SK-N-SH (cell line): ENCODE measurements around the gene LRRC70. TPM values are rescaled to one million over a fixed set of nuclear protein-coding genes. Genes with fewer than 3 reads are reported as not detected.

ENCODE experiments used
- CTCF ChIA-PET: fragments of 300-600, 350-600 bp; formaldehyde crosslinking; extraction: SDS; loops from one replicate; lab custom pipeline; 2021; lab: Yijun Ruan, JAX
- POLR2A ChIA-PET: fragments of 350-600 bp; sonication (Branson Sonifier 250); formaldehyde crosslinking; extraction: SDS; loops from one replicate; lab custom pipeline; 2020; ENCODE audit warnings: antibody characterized with exemption, inconsistent platforms; lab: Yijun Ruan, JAX
- DNase-seq: peaks from one replicate; pipeline ENCODE4 v3.0.0; 2012
- H2AFZ ChIP-seq: fragments of 200-600 bp; sonication (generic); 2 replicates; pipeline ENCODE4 v1.8.1; 2016; ENCODE audit warnings: antibody characterized with exemption, mild to moderate bottlenecking, low read depth
- H3F3A ChIP-seq: fragments of 200-600 bp; sonication (generic); replicated peaks from 2 replicates; pipeline ENCODE3; 2016; ENCODE audit warnings: antibody characterized with exemption, mild to moderate bottlenecking; ENCODE audit not compliant: insufficient read depth
- H3K27ac ChIP-seq, 2 experiments: fragments of 200-500 bp in 1 of 2; fragments of 200-600 bp in 1 of 2; sonication (Bioruptor generic) in 1 of 2; sonication (generic), shearing (Covaris generic) in 1 of 2; 2 replicates each; pipeline versions ENCODE4 v1.5.1 to v1.6.1; 2014 to 2016; ENCODE audit warnings: low read depth in 2 of 2, inconsistent platforms in 1 of 2, low read length in 1 of 2, mild to moderate bottlenecking in 1 of 2, mixed read lengths in 1 of 2
- H3K27me3 ChIP-seq: fragments of 200-600 bp; sonication (generic), shearing (Covaris generic); 2 replicates; pipeline ENCODE4 v1.6.1; 2016; ENCODE audit warnings: mixed run types; ENCODE audit not compliant: insufficient read depth
- H3K36me3 ChIP-seq, 2 experiments: fragments of 200-500 bp in 1 of 2; fragments of 200-600 bp in 1 of 2; sonication (Bioruptor generic) in 1 of 2; sonication (generic) in 1 of 2; replicated peaks in 1 of 2; 2 replicates each; pipeline versions ENCODE3 to v1.5.1; 2014 to 2016; ENCODE audit warnings: low read length in 1 of 2, mild to moderate bottlenecking in 1 of 2; ENCODE audit not compliant: insufficient read depth in 2 of 2, control insufficient read depth in 1 of 2
- H3K4me1 ChIP-seq, 2 experiments: fragments of 200-500 bp in 1 of 2; fragments of 200-600 bp in 1 of 2; sonication (Bioruptor generic) in 1 of 2; sonication (generic), shearing (Covaris generic) in 1 of 2; 2 replicates each; pipeline versions ENCODE4 v1.5.1 to v1.6.1; 2014 to 2016; ENCODE audit warnings: low read depth in 1 of 2, low read length in 1 of 2, mixed run types in 1 of 2; ENCODE audit not compliant: insufficient read depth in 2 of 2, control insufficient read depth in 1 of 2
- H3K4me2 ChIP-seq: fragments of 200-600 bp; sonication (generic), shearing (Covaris generic); 2 replicates; pipeline ENCODE4 v1.6.1; 2017; ENCODE audit warnings: mixed run types
- H3K4me3 ChIP-seq, 2 experiments: fragments of 200-500 bp in 1 of 2; fragments of 200-600 bp in 1 of 2; sonication (Bioruptor generic) in 1 of 2; sonication (generic), shearing (Covaris generic) in 1 of 2; 2 replicates each; pipeline versions ENCODE4 v1.5.1 to v1.8.1; 2014 to 2016; ENCODE audit warnings: low read depth in 2 of 2, inconsistent platforms in 1 of 2, low read length in 1 of 2, mild to moderate bottlenecking in 1 of 2, mixed read lengths in 1 of 2, moderate library complexity in 1 of 2
- H3K79me2 ChIP-seq: fragments of 200-600 bp; sonication (generic); 2 replicates; pipeline ENCODE4 v1.8.1; 2017; ENCODE audit warnings: mild to moderate bottlenecking; ENCODE audit not compliant: insufficient read depth
- H3K9ac ChIP-seq: fragments of 200-600 bp; sonication (generic); 2 replicates; pipeline ENCODE4 v1.6.1; 2017; ENCODE audit warnings: mixed run types
- H3K9me2 ChIP-seq: fragments of 200-600 bp; sonication (generic); 2 replicates; pipeline ENCODE4 v1.6.1; 2017; ENCODE audit warnings: mixed run types
- H3K9me3 ChIP-seq: fragments of 200-600 bp; sonication (generic); 2 replicates; pipeline ENCODE4 v1.6.1; 2017; ENCODE audit warnings: mixed run types, mild to moderate bottlenecking, moderate library complexity
- H4K20me1 ChIP-seq: fragments of 200-600 bp; sonication (generic); 2 replicates; pipeline ENCODE4 v1.6.1; 2017; ENCODE audit warnings: mild to moderate bottlenecking, mixed run types; ENCODE audit not compliant: insufficient read depth
- CHD2 ChIP-seq: fragments of 150-350 bp; IDR thresholded peaks from 2 replicates; pipeline ENCODE4 v1.6.1; 2018; ENCODE audit warnings: low read length; ENCODE audit not compliant: partially characterized antibody
- FOSL2 ChIP-seq: IDR thresholded peaks from 2 replicates; pipeline ENCODE4 v1.4.0; 2012; ENCODE audit warnings: low read depth, mild to moderate bottlenecking, moderate library complexity, borderline replicate concordance
- IRF3 ChIP-seq: fragments of 150-350 bp; IDR thresholded peaks from 2 replicates; pipeline ENCODE4 v1.6.1; 2016; ENCODE audit warnings: mild to moderate bottlenecking, low read depth, low read length
- JUND ChIP-seq: IDR thresholded peaks from 2 replicates; pipeline ENCODE4 v1.4.0; 2012
- NFIC ChIP-seq: IDR thresholded peaks from 2 replicates; pipeline ENCODE4 v1.4.0; 2012; ENCODE audit warnings: borderline replicate concordance
- PBX3 ChIP-seq: IDR thresholded peaks from 2 replicates; pipeline ENCODE4; 2012
- REST ChIP-seq: IDR thresholded peaks from 2 replicates; pipeline ENCODE4 v1.6.1; 2012; ENCODE audit warnings: mild to moderate bottlenecking, low read depth, low read length, moderate library complexity
- TCF12 ChIP-seq: IDR thresholded peaks from 2 replicates; pipeline ENCODE4 v1.4.0; 2012
- WGBS: methylation state at CpG from one replicate; pipeline ENCODE4 v1.1.6; 2017; ENCODE audit warnings: low lambda C conversion rate; 5-methylcytosine and 5-hydroxymethylcytosine counted together
- polyA plus RNA-seq, 3 experiments: library from polyadenylated mRNA; depleted of rRNA; stranded (reverse); fragments of >200 nt; gene quantifications; 2 replicates each; pipeline ENCODE4 v1.2.3, GENCODE V29; 2012
- TF ChIP-seq, protein P1 (sequence below): IDR thresholded peaks from 2 replicates; pipeline ENCODE4 v1.4.0; 2012; ENCODE audit warnings: low read depth

The LRRC70 gene
- polyA plus RNA-seq, 1 of the 3 experiments (the other 2 are of a cell fraction), result 0.08 TPM

DNA sequence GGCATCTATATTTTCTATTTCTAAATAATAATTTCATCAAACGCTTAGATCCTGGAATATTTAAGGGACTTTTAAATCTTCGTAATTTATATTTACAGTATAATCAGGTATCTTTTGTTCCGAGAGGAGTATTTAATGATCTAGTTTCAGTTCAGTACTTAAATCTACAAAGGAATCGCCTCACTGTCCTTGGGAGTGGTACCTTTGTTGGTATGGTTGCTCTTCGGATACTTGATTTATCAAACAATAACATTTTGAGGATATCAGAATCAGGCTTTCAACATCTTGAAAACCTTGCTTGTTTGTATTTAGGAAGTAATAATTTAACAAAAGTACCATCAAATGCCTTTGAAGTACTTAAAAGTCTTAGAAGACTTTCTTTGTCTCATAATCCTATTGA lies 1.1 kb downstream of the LRRC70 start (continued):
- TF ChIP-seq REST (no peak), TCF12 (no peak), JUND (no peak)

DNA sequence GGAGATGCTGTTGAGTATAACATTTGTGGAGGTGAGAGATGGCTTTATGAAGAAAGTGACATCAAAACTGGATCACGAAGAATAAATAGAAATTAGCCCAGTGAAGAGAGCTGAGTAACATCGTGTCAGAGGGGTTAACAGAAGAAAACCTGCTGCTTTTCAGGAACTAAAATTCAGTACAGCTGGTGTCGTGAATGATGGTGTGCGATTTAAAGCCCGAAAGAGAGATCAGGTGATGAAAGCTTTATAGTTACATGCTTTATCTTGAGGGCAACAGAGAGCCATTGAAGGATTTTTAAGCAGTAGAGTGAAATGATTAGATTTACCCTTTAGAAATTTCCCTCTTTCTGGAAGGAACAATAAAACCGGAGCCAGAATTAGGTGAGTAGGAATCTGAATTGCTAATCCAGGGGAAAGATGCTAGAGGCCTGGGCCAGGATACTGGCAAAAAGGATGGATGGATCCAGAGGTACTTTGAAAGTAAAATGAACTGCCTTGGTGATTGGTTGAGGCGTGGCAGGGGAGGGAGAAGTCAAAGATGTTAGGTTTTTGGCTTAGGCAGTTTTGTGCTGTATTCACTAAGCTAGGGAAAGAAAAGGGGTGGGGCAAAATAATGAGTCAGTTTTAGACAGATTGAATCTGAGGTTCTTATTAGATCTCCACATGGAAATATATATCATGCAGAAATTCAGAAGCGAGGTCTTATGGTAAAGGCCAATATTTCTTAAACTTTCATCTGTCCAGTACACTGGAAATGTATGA lies 3.4 kb downstream of the LRRC70 start:
- no peaks in the 10 kb centered on the region for H3K9me3 ChIP-seq
- no peak for DNase-seq
- no peak overlapping the region for H3K9ac ChIP-seq
- peaks cover 5% of the 10 kb centered on the region for H3F3A ChIP-seq
- no peak for TF ChIP-seq FOSL2
- TF ChIP-seq, protein P1, sequence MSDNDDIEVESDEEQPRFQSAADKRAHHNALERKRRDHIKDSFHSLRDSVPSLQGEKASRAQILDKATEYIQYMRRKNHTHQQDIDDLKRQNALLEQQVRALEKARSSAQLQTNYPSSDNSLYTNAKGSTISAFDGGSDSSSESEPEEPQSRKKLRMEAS, result no peak
- no peak for TF ChIP-seq CHD2
- TF ChIP-seq PBX3, result no peak
- no peak for TF ChIP-seq IRF3
- no peak for TF ChIP-seq NFIC
- H3K27ac ChIP-seq, result no peak overlapping the region
- H3K79me2 ChIP-seq, result no peaks in the 10 kb centered on the region
- H4K20me1 ChIP-seq, result no peaks in the 10 kb centered on the region
- peaks cover 0 to 18% of the 10 kb centered on the region in 2 experiments; a peak in 2 of 4 replicates for H3K4me1 ChIP-seq
- no peaks in the 10 kb centered on the region for H3K27me3 ChIP-seq
- no peak overlapping the region for H3K4me3 ChIP-seq
- no peak overlapping the region for H2AFZ ChIP-seq
- peaks cover 14 to 17% of the 10 kb centered on the region in 2 experiments for H3K36me3 ChIP-seq
- no peaks in the 10 kb centered on the region for H3K9me2 ChIP-seq
- ChIA-PET POLR2A (no interaction called here), CTCF (interaction anchor here (0.6 to 1.2 kb wide), 3 partner anchors 31 to 123 kb away, joined by 3 to 5 read pairs (median 3); no protein-coding TSS in a partner anchor)
- H3K4me2 ChIP-seq, result no peak overlapping the region
- WGBS, result 90% methylated on average over 8 of the region's 8 CpGs
